Glomerular visceral epithelial cell (primary cell): ENCODE results near the gene CDCA4.
"Not testable (repeated sequence)": the region's sequence is repeated elsewhere in the genome, so short reads cannot be mapped to it uniquely, and the experiment has no call there.

ENCODE experiments used
- DNase-seq: peaks from one replicate; pipeline ENCODE4 v3.0.0-alpha.2; 2016; ENCODE audit errors: extremely low spot score

CDCA4 gene

GRCh38 chr14:105020815-105021655, at the start of gene CDCA4:
CDCA4 (minus strand) TSS chr14:105021083; CDS start chr14:105011929, 9,154 bp downstream.
- peak; percentile 98 for DNase-seq

- DNase-seq: no peak
Measured at GRCh38 chr14:105069871-105070759, 49.2 kb upstream of the CDCA4 start.

- DNase-seq: no peak
Measured at GRCh38 chr14:105069522-105069870, 48.6 kb upstream of the CDCA4 start.

DNA sequence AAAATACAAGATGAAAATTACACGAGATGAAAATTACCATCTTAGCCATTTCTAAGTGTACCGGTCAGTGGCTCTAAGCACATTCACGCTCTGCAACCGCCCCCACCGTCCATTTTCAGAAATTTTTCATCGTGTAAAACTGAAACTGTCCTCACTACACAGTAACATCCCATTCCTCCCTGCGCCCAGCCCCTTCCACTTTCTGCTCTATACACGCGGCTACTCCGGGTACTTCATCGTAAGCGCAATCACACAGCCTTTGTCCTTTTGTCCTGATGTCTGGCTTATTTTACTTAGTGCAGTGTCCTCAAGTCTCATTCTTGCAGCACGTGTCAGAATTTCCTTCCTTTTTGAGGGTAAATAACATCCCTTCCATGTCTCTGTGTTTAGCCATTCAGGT, 47.9 kb upstream of the CDCA4 start:
- DNase-seq: no peak

DNA sequence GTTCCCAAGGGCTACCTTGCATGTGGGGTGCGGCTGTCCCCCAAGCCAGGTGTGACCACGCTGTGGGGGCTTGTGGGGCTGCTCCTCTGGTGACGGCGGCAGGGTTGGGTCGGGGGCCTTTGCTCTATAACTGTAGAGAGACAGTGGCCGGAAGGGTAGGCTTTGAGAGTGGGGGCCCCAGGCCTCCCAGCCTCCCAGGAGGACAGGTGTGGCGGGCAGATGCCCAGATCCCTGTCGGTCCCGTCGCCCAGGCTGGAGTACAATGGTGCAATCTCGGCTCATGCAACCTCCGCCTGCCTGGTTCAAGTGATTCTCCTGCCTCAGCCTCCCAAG, 47.1 kb upstream of the CDCA4 start:
- no peak for DNase-seq

DNA sequence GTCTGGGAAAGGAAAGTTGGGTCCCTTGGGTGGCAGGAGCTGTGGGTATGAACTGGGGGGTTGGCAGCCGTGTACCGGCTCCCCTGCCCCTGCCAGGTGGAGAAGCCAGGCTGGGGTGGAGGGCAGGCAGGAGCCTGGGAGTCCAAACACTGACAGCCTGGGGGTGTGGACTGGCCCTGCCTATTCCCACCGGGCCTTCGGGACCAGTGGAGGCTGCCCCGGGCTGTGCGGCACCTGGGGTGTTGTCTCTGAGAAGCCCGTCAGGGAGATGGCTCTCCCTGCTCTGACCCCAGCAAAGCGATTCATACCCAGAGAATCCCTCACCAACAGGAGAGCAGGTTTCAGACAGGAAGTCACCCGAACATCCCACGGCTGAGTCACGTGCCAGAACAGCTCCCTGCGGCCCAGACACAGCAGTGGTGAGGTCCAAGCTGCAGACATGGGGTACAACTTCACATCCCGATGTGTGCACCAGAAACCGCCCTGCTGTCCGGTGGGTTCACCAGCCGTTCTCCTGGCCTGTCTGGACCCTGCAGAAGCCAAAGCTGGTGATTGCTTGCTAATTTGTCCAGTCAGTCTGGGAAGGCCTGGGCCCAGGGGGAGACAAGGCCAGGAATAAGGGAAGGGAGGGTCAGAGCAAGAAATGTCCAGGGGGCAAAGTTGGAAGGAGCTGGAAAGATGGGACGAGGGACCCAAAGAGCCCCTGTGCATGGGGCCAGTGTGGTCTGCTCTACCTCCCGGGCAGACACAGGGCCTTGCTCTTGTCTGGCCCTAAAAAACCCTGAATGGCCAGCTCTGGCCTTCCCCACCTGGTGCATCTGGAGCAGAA, 46.5 kb upstream of the CDCA4 start:
- peak; percentile 49 for DNase-seq

DNA sequence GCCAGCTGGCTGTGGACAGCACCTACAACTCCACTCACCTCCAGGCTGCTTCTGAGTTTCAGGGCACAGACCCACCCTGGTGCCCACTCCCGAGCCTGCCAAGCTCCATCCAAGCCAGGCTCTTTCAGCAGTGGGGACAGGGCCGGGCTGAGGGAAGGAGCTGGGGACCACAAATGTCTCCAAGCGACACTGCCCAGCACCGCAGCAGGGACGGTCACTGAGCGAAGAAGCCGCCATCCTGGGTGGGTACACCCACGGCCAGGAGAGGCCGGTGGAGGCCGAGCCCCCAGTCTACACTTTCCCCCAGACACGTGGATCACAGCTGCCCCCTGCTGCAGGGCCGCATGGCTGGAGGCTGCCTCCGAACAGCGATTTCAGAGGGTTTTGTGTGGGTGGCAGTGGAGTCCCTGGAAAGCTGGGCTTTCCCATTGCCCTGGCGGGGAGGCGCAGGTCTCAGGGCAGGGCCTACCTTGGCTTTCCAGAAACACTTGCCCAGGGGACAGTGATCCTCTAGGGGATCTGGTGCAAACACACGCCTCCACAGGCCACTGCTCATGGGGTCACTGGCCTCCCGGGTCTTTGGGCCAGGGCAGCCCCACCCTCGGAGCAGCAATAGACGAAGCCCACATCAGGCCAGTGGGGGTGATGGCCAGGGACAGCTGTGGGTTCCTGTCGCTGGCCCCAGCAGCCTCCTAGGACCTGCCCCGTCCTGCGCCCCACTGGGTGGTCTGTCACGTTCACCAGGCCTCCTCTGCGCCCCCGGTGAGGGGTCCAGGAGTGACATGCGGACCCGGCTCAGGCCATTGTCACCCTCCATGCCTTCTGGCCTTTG, 45.6 kb upstream of the CDCA4 start:
- no peak for DNase-seq

DNA sequence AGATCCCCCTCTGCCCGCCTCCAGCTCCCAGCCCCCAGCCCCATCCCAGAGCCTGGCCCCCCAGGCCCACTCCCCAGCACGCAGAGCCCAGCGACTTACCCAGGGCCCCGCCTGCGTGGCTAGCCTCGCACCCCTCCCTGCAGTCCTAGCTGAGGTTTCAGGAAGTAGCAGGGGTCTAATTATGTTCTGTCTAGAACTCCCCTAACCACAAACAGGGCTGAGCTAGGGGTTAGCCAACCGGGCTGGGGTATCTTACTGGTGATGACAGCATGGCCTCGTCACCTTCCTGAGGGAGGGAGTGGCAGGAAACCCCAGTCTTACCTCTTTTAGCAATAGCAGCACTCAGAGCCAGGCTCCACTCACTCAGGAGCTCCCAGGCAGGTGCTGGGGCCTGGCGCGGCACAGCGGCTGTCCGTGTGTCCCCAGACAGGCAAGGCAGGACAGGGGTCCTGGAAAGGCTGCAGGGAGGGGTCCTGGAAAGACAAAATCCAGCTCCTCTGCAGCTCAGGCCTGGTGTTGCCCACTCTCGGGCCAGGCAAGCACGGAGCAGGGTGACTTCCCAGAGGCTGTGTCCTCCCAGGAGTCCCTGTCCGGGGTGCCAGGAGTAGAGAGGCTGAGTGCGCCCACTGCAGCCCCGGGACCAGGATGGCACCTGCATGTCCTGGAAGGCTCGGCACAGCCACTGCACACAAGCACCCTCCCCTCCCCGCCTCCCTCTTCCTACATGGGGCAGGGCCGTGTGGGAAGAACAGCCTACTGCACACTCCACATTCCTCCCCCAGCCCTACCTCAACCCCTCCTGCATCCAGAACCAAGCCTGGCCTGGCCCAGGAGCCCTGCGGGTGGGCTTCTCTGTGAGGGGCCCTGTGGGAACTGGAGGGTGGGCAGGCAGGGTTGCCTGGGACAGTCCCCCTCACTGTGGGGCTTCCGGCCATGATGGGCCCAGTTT, 44.7 kb upstream of the CDCA4 start, which contains the start of gene GPR132:
GPR132 (minus strand) TSS at position 151 of the 949 bp plus-strand sequence. CDS start 10,010 bp downstream, outside the sequence.
- DNase-seq: peak; percentile 60

DNA sequence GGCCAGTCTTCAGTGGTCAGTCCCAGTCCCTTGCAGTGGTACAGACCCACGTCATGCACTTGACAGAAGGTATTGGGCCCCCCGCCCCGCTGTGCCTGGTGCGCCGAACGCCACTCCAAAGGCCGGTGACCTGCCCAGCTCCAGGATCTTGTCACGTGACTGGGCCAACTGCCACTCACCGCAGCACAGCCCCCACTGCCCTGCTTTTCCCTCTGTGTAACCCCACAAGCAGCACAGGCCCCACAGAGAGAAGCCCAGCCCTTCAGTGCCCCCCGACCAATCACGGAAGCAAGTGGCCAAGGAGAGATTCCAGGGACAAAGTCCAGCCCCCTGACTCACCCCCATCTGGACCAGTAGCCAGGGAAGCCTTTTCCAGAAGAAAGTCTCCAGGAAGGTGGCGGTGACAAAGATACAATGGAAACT, 43.8 kb upstream of the CDCA4 start:
- peak; percentile 67 for DNase-seq

GRCh38 chr14:105064001-105064400, 43.1 kb upstream of the CDCA4 start:
- no peak for DNase-seq

- DNase-seq: not testable (repeated sequence)
Measured at GRCh38 chr14:105063506-105063905, 42.6 kb upstream of the CDCA4 start.

- DNase-seq: no peak
Measured at GRCh38 chr14:105063056-105063455, 42.2 kb upstream of the CDCA4 start.

GRCh38 chr14:105062048-105062433, 41.2 kb upstream of the CDCA4 start:
- no peak for DNase-seq

DNA sequence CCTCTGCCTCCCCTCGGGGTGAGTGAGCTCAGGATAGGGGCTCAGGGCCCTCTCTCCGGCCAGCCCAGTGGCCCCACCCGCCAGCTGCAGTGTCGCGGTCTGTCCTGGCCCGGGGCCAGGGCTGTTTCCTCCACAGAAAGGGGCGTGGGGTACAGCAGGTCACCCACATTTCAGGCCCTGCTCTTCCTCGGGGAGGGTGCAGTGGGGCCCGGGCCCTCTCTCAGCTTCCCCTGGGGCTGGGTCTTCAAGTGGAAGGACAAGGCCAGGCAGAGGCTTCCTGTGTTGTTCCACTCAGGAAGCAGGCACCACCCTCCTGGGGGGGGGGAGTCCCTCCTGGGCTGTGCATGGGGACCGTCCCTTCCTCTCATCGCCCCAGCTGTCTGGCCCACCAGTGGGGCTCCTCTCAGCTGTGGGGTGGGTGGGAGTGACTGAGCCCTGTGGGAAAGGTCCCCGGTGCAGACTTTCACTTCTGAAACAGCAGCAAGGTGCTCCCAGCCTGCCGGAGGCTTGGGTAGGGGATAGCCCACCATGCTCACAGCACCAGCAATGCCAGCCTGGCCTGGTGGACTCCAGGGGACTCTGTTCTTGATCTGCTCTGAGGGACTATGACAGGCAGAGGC, 40.7 kb upstream of the CDCA4 start:
- no peak for DNase-seq

DNA sequence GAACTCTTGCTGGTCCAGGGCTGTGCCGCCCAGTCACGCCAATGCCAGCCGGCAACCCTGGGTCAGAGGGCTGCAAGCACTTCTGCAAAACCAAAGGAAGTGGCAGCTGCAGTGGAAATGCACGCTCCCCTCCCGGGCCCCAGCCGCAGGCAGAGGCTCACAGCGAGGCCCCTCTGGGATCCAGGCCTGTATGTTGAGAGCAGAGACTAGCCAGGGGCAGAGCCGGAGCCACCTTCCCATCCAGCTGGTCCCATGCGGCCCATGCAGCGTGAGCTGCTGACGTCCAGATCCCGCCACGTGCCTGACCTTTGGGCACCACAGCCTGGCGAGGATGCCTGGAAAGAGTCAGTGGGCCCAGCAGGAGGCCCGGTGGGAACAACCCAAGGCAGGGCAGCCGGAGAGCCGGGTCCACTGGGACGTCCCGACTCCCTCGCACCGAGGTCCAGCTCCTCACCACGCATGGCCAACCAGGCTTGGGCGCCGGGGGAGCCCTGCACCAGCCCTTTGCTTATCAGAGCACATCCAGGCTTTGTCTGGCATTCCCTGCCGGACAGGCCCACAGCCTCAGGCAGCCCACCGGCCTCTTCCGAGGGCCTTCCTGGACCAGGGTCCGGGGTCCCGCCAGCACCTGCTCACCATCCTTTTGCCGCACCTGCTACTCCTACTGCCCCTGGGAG, 40.0 kb upstream of the CDCA4 start:
- DNase-seq: no peak

- DNase-seq: no peak
Measured at GRCh38 chr14:105059925-105060565, 39.2 kb upstream of the CDCA4 start.

GRCh38 chr14:105059035-105059924, 38.4 kb upstream of the CDCA4 start:
- no peak for DNase-seq
